ENCODE measurements around the gene OR6N1. TPM values are rescaled to one million over a fixed set of nuclear protein-coding genes. Genes with fewer than 3 reads are reported as not detected.

Gene OR6N1
- total and polyA plus RNA-seq, 9 of the 15 experiments (the other 6 are each of a cell fraction or from before 2014, with no cell fraction given), result 0.01 to 0.07 TPM; not detected in 7

GRCh38 chr1:158735848-158736247 lies 36.1 kb downstream of the OR6N1 start:
- Histone ChIP-seq H3K9me3 (replicated peaks; ENCODE audit: control insufficient read depth, insufficient read depth, low read depth, low read length) (no peaks in the 10 kb centered on the region), H3K79me2 (ENCODE audit: control insufficient read depth, insufficient read depth, low read length) (no peaks in the 10 kb centered on the region), H2AFZ (ENCODE audit: low read depth, low read length) (peak overlapping the region; percentile 91), H3K27ac (ENCODE audit: extremely low read depth, low read depth, low read length) (no peak overlapping the region; the same call in 1 of the 3 replicates), H3K9me1 (ENCODE audit: control insufficient read depth, insufficient read depth, low read length) (no peaks in the 10 kb centered on the region), H3K36me3 (ENCODE audit: control insufficient read depth, insufficient read depth, low read length) (no peaks in the 10 kb centered on the region), H3K9ac (ENCODE audit: insufficient read depth in 1 of 2, low read depth in 2 of 2, low read length in 2 of 2) (no peak overlapping the region), H3K4me2 (ENCODE audit: insufficient read depth, low read length) (no peak overlapping the region), H3K4me1 (replicated peaks in 1 of 2; ENCODE audit: control insufficient read depth in 2 of 2, insufficient read depth in 2 of 2, low read length in 2 of 2) (peaks cover 3 to 39% of the 10 kb centered on the region in 2 experiments; a peak in 3 of 5 replicates), H3K4me3 (no peak overlapping the region), H3K27me3 (ENCODE audit: control insufficient read depth in 2 of 2, insufficient read depth in 2 of 2, low read length in 2 of 2) (no peaks in the 10 kb centered on the region), H4K20me1 (replicated peaks; ENCODE audit: control insufficient read depth, insufficient read depth, low read length) (no peaks in the 10 kb centered on the region)
- ChIA-PET POLR2A (interaction anchor here (0.7 kb wide), 1 partner anchor 97 kb away, joined by 3 read pairs; no protein-coding TSS in a partner anchor), CTCF (ENCODE audit: low intra/inter-chr PET ratio) (no interaction called here)
- ATAC-seq, result peak; percentile 20; the same call in 2 of the 3 replicates
- 0 out of 4 replicates have a peak, but pooled peaks of 1 of the 2 experiments have one; percentile 27 for TF ChIP-seq ZNF639 (CRISPR knock-in tag; conservative IDR thresholded peaks at IDR 0.05 in 1 of 2, IDR thresholded peaks at IDR 0.05 in 1 of 2)
- TF ChIP-seq ZNF592 (IDR thresholded peaks at IDR 0.05), result 0 out of 2 replicates have a peak, but pooled peaks have one; percentile 36
- TF ChIP-seq, protein P1, sequence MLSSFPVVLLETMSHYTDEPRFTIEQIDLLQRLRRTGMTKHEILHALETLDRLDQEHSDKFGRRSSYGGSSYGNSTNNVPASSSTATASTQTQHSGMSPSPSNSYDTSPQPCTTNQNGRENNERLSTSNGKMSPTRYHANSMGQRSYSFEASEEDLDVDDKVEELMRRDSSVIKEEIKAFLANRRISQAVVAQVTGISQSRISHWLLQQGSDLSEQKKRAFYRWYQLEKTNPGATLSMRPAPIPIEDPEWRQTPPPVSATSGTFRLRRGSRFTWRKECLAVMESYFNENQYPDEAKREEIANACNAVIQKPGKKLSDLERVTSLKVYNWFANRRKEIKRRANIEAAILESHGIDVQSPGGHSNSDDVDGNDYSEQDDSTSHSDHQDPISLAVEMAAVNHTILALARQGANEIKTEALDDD (IDR thresholded peaks at IDR 0.05), result peak; percentile 41
- TF ChIP-seq IFI16 (CRISPR knock-in tag; IDR thresholded peaks at IDR 0.05), result no peak
- intact Hi-C loops (cut with micrococcal nuclease) (no loop called here), in situ Hi-C loops (cut with MboI) (no loop called here)
- DNase-seq (ENCODE audit: extremely low read depth in 1 of 4, low spot score in 3 of 4), result no peak
- BruUV-seq (replicated peaks), result no TSS peak
- no peak for FAIRE-seq

Measured in K562 (cell line).